CD14-positive monocyte (primary cell): ENCODE data around the gene LAX1. TPM values are rescaled to one million over a fixed set of nuclear protein-coding genes. Genes with fewer than 3 reads are reported as not detected.
A peak's percentile ranks its signal among the peaks of the same experiment; 100 is the strongest.

Experiments
- DNase-seq, 3 donors: peaks; one replicate each; pipeline ENCODE4 v3.0.0-alpha.2; 2011 to 2022
- H2AFZ ChIP-seq: 2 replicates; pipeline ENCODE4 v1.6.0; 2012; ENCODE audit warnings: mild to moderate bottlenecking, low read depth, low read length, inconsistent platforms; ENCODE audit not compliant: insufficient read depth, poor library complexity, severe bottlenecking
- H3K27ac ChIP-seq, 2 donors: 1 replicate in 1 of 2; 2 replicates in 1 of 2; pipeline ENCODE4 v1.5.1; 2012 to 2013; ENCODE audit warnings: low read length in 2 of 2, control low read depth in 1 of 2, inconsistent platforms in 1 of 2, low read depth in 1 of 2, mild to moderate bottlenecking in 1 of 2
- H3K27me3 ChIP-seq, 2 donors: one replicate each; pipeline versions ENCODE4 v1.6.0 to v1.6.1; 2011 to 2013; ENCODE audit warnings: low read length in 2 of 2; ENCODE audit not compliant: control insufficient read depth in 2 of 2, insufficient read depth in 2 of 2
- H3K36me3 ChIP-seq, 2 donors: replicated peaks in 1 of 2; 1 replicate in 1 of 2; 2 replicates in 1 of 2; pipeline versions ENCODE4 v1.5.1 to v1.6.1; 2012 to 2013; ENCODE audit warnings: low read length in 2 of 2, control low read depth in 1 of 2, inconsistent platforms in 1 of 2, mild to moderate bottlenecking in 1 of 2; ENCODE audit not compliant: insufficient read depth in 2 of 2, control insufficient read depth in 1 of 2
- H3K4me1 ChIP-seq, 2 donors: 1 replicate in 1 of 2; 2 replicates in 1 of 2; pipeline versions ENCODE4 v1.5.1 to v1.6.1; 2012 to 2013; ENCODE audit warnings: low read length in 2 of 2, control low read depth in 1 of 2, inconsistent platforms in 1 of 2, mild to moderate bottlenecking in 1 of 2, moderate library complexity in 1 of 2; ENCODE audit not compliant: insufficient read depth in 2 of 2, control insufficient read depth in 1 of 2
- H3K4me2 ChIP-seq: replicated peaks from 2 replicates; pipeline ENCODE3; 2012; ENCODE audit warnings: low read length, moderate library complexity, mild to moderate bottlenecking; ENCODE audit not compliant: poor library complexity, severe bottlenecking; ENCODE audit errors: extremely low read depth
- H3K4me3 ChIP-seq, 3 experiments: fragments of 200-600 bp in 1 of 3; sonication (generic) in 1 of 3; replicated peaks in 1 of 3; 1 replicate in 2 of 3; 2 replicates in 1 of 3; pipeline ENCODE4 v1.5.1; 2011 to 2013; ENCODE audit warnings: low read length in 3 of 3, mild to moderate bottlenecking in 3 of 3, control low read depth in 2 of 3, low read depth in 2 of 3, inconsistent platforms in 1 of 3, moderate library complexity in 1 of 3
- H3K79me2 ChIP-seq: 2 replicates; pipeline ENCODE4 v1.6.0; 2012; ENCODE audit warnings: mild to moderate bottlenecking, control low read depth, inconsistent platforms, low read length, moderate library complexity; ENCODE audit not compliant: insufficient read depth
- H3K9ac ChIP-seq: 2 replicates; pipeline ENCODE4 v1.6.0; 2017; ENCODE audit warnings: low read length, mild to moderate bottlenecking; ENCODE audit not compliant: insufficient read depth, poor library complexity, severe bottlenecking
- H3K9me3 ChIP-seq, 2 donors: replicated peaks in 1 of 2; 1 replicate in 1 of 2; 2 replicates in 1 of 2; pipeline versions ENCODE4 v1.5.1 to v1.6.1; 2012 to 2013; ENCODE audit warnings: low read length in 2 of 2, control low read depth in 1 of 2; ENCODE audit not compliant: control insufficient read depth in 1 of 2, insufficient read depth in 1 of 2
- H4K20me1 ChIP-seq: 2 replicates; pipeline ENCODE4 v1.6.0; 2012; ENCODE audit warnings: mild to moderate bottlenecking, low read length, control low read depth, moderate library complexity; ENCODE audit not compliant: insufficient read depth
- H3K27ac Mint-ChIP-seq, 7 donors: one replicate each; pipeline ENCODE4 v1.8.0; 2020; ENCODE audit warnings: mild to moderate bottlenecking in 7 of 7, mixed read lengths in 7 of 7, moderate library complexity in 6 of 7, inconsistent platforms in 2 of 7
- H3K27me3 Mint-ChIP-seq, 3 donors: one replicate each; pipeline ENCODE4 v1.8.0; 2021 to 2022; ENCODE audit warnings: low read depth in 3 of 3, mild to moderate bottlenecking in 3 of 3, mixed read lengths in 3 of 3, moderate library complexity in 3 of 3, inconsistent platforms in 1 of 3
- H3K36me3 Mint-ChIP-seq, 2 donors: one replicate each; pipeline ENCODE4 v1.8.0; 2020; ENCODE audit warnings: mixed read lengths in 2 of 2, inconsistent platforms in 1 of 2, mild to moderate bottlenecking in 1 of 2
- H3K4me1 Mint-ChIP-seq: one replicate; pipeline ENCODE4 v1.8.0; 2020; ENCODE audit warnings: mild to moderate bottlenecking, mixed read lengths
- H3K4me3 Mint-ChIP-seq, 2 donors: one replicate each; pipeline ENCODE4 v1.8.0; 2020; ENCODE audit warnings: mild to moderate bottlenecking in 2 of 2, mixed read lengths in 2 of 2, moderate library complexity in 1 of 2
- H3K9me3 Mint-ChIP-seq, 7 donors: one replicate each; pipeline ENCODE4 v1.8.0; 2020 to 2022; ENCODE audit warnings: mixed read lengths in 7 of 7, mild to moderate bottlenecking in 6 of 7, moderate library complexity in 6 of 7, inconsistent platforms in 2 of 7
- CTCF ChIP-seq: fragments of 200-600 bp; IDR thresholded peaks from one replicate; pipeline ENCODE4 v1.8.0; 2022; ENCODE audit warnings: antibody characterized with exemption, mild to moderate bottlenecking
- WGBS: methylation state at CpG from one replicate; pipeline ENCODE4 v1.1.5; 2013; ENCODE audit warnings: missing lambda C conversion rate; ENCODE audit not compliant: insufficient coverage; 5-methylcytosine and 5-hydroxymethylcytosine counted together
- intact Hi-C, 2 donors: fragments of 100-400 bp; cut with micrococcal nuclease; formaldehyde crosslinking; loops; one replicate each; pipeline versions ENCODE4 v1.15.0 to v1.15.1; 2023
- polyA plus RNA-seq, 3 donors: library from polyadenylated mRNA; depleted of rRNA in 1 of 3; unstranded in 2 of 3; stranded (reverse) in 1 of 3; fragments of 300-500 nt in 2 of 3; fragments of >200 nt in 1 of 3; fragmentation: Illumina TruSeq in 2 of 3; gene quantifications; 1 replicate in 2 of 3; 2 replicates in 1 of 3; pipeline ENCODE4 v1.2.3, GENCODE V29; 2012 to 2021

Gene LAX1
- polyA plus RNA-seq, 3 donors, result 0.07 TPM; not detected in 2

DNA sequence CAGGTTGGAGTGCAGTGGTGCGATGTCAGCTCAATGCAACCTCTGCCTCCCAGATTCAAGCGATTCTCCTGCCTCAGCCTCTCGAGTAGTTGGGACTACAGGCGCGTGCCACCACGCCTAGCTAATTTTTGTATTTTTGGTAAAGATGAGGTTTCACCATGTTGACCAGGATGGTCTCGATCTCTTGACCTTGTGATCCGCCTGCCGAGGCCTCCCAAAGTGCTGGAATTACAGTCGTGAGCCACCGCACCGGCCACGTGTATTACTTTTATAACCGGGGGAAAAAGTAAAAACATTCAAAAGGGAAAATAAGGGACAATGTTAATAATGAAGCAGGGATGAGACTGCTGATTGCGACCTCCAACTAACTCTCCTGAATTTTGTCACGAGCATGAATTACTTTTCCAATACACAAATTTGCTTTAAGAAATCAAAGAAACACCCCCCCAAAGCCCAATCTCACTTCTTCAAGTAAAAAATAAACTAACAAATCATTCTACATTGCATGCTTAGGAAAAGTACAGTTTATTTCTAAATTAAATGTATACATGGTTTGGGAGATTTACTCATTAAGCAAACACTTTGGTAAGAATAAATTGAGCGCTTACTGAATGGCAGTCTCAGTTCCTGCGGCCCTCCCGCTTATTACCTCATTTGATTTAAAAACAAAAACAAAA, 29.9 kb downstream of the LAX1 start:
- Histone ChIP-seq H3K27ac (peak overlapping the region; percentile 80 to 90), H3K4me1 (peaks cover 15 to 26% of the 10 kb centered on the region in 2 donors), H3K9me3 (no peaks in the 10 kb centered on the region), H3K79me2 (peaks cover 44% of the 10 kb centered on the region), H3K27me3 (no peaks in the 10 kb centered on the region), H3K4me3 (peak overlapping the region in 1 of 3 experiments; percentile 99), H2AFZ (peak overlapping the region; percentile 66), H3K4me2 (peak overlapping the region; percentile 75), H4K20me1 (peaks cover 40% of the 10 kb centered on the region), H3K9ac (peak overlapping the region; percentile 78), H3K36me3 (peaks cover 8 to 30% of the 10 kb centered on the region in 2 donors)
- H3K36me3 Mint-ChIP-seq, result peaks cover 18 to 19% of the 10 kb centered on the region in 2 donors
- H3K27ac Mint-ChIP-seq, result peak overlapping the region; percentile 95 to 100 (median 99)
- TF ChIP-seq CTCF, result no peak
- WGBS, result 67% methylated on average over 9 of the region's 19 CpGs
- DNase-seq, result no peak
- intact Hi-C loops, result loop anchor here (5.0 to 10.0 kb wide), 2 partner anchors 33 to 50 kb away; no protein-coding TSS in a partner anchor
- H3K4me1 Mint-ChIP-seq, result peaks cover 33% of the 10 kb centered on the region
- H3K4me3 Mint-ChIP-seq, result peak overlapping the region in 1 of 2 donors; percentile 99
- no peaks in the 10 kb centered on the region for H3K9me3 Mint-ChIP-seq
- H3K27me3 Mint-ChIP-seq, result peaks cover 0 to 2% (median 0%) of the 10 kb centered on the region in 3 donors

DNA sequence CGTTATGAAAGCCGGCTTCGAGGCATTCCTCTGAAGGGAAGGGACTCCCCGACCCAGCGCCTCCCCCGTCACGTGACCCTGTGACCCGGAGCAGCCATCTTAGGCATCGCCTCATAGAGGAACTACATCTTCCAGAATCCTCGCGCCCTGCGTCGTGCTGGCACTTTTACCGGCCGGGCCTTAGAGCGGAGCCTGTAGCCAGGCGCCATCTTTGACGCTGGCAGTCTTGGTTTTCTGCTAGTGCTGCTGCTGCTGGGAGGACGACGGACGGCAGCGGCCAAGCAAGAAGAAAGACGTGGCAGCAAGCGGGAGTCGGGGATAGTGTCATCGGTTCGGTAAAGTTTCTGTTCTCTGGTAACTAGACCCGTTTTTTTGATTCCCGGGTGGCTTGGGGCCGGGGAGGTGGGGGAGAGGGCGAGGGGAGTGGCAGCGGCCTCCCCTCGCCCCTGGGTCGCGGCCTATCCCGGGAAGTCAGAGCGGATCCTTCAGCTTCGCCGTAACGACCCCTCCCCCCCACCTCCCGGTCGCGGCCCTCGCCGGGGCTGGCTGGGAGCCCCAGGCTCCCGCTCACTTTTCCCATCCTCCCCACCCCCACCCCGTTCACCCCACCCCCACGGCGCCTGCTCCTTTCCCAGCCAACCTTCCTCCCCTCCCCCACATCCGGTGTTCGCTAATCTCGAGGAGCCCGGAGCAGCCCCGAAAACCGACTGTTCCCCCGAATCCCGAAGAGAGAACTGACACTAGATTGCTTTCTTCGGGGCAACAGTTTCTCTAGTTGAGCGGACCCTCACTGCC, 30.7 kb downstream of the LAX1 start, which contains the start of the genes ZBED6 and ZC3H11A:
ZBED6 (plus strand) TSS at position 183 of the 795 bp plus-strand sequence. CDS start 1,900 bp downstream, outside the sequence.
ZC3H11A (plus strand) TSS at position 183 of the 795 bp plus-strand sequence. CDS start 21,448 bp downstream, outside the sequence.
- DNase-seq, result peak; percentile 99 to 100 (median 100)
- Mint-ChIP-seq H3K9me3 (no peaks in the 10 kb centered on the region), H3K27ac (peak within 1 kb of the TSS; percentile 95 to 100 (median 99)), H3K4me1 (peaks cover 36% of the 10 kb centered on the region), H3K4me3 (peak within 1 kb of the TSS; percentile 99 to 100), H3K36me3 (peaks cover 18 to 23% of the 10 kb centered on the region in 2 donors), H3K27me3 (peaks cover 0 to 2% (median 0%) of the 10 kb centered on the region in 3 donors)
- TF ChIP-seq CTCF, result no peak
- Histone ChIP-seq H3K9me3 (no peaks in the 10 kb centered on the region), H3K27me3 (no peaks in the 10 kb centered on the region), H3K4me3 (peak within 1 kb of the TSS; percentile 76 to 99 (median 99)), H4K20me1 (peaks cover 48% of the 10 kb centered on the region), H3K36me3 (peaks cover 8 to 35% of the 10 kb centered on the region in 2 donors), H3K4me1 (peaks cover 15 to 26% of the 10 kb centered on the region in 2 donors), H3K9ac (peak within 1 kb of the TSS; percentile 78), H3K4me2 (peak within 1 kb of the TSS; percentile 75), H2AFZ (peak within 1 kb of the TSS; percentile 69), H3K79me2 (peaks cover 51% of the 10 kb centered on the region), H3K27ac (peak within 1 kb of the TSS; percentile 90 to 91)
- WGBS, result 0% methylated on average over 37 of the region's 59 CpGs
- intact Hi-C loops, result loop anchor here (5.0 to 10.0 kb wide), 2 partner anchors 33 to 51 kb away; no protein-coding TSS in a partner anchor
